Measurements from ENCODE around the gene UBE2Q1.

Gene UBE2Q1

DNA sequence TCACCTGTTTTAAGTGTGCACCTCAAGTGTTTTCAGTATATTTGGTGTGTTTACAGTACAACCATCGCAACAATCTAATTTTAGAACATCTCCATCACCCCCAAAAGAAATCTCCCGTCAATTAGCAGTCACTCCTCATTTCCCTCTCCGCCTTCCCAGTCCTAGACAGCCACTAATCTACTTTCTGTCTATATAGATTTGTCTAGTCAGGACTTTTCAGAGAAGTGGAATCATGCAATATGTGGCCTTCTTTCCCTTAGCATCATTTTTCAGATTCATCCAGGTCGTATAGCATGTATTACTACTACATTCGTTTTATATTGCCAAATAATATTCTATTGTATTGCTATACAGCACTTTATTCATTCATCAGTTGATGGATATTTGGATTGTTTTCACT is 54.6 kb downstream of the UBE2Q1 start:
- Histone ChIP-seq H2AFZ (ENCODE audit: low read depth, low read length) (no peak overlapping the region), H4K20me1 (ENCODE audit: insufficient read depth, low read length) (no peaks in the 10 kb centered on the region), H3K27me3 (ENCODE audit: insufficient read depth, low read length, poor library complexity) (peaks cover 9% of the 10 kb centered on the region), H3K4me3 (ENCODE audit: low read depth in 1 of 2, low read length in 2 of 2) (no peak overlapping the region), H3K27ac (ENCODE audit: low read length) (no peak overlapping the region), H3K4me2 (ENCODE audit: insufficient read depth, low read length) (no peak overlapping the region), H3K9me3 (ENCODE audit: insufficient read depth, low read length, severe bottlenecking) (no peaks in the 10 kb centered on the region), H3K4me1 (ENCODE audit: insufficient read depth, low read length) (no peaks in the 10 kb centered on the region), H3K79me2 (ENCODE audit: insufficient read depth, low read length) (no peaks in the 10 kb centered on the region), H3K36me3 (ENCODE audit: insufficient read depth, low read length) (no peaks in the 10 kb centered on the region), H3K9ac (ENCODE audit: low read depth, low read length) (no peak overlapping the region)
- DNase-seq (no peak), ATAC-seq (ENCODE audit: insufficient read depth, low read depth) (no peak)
- TF ChIP-seq, protein P1, sequence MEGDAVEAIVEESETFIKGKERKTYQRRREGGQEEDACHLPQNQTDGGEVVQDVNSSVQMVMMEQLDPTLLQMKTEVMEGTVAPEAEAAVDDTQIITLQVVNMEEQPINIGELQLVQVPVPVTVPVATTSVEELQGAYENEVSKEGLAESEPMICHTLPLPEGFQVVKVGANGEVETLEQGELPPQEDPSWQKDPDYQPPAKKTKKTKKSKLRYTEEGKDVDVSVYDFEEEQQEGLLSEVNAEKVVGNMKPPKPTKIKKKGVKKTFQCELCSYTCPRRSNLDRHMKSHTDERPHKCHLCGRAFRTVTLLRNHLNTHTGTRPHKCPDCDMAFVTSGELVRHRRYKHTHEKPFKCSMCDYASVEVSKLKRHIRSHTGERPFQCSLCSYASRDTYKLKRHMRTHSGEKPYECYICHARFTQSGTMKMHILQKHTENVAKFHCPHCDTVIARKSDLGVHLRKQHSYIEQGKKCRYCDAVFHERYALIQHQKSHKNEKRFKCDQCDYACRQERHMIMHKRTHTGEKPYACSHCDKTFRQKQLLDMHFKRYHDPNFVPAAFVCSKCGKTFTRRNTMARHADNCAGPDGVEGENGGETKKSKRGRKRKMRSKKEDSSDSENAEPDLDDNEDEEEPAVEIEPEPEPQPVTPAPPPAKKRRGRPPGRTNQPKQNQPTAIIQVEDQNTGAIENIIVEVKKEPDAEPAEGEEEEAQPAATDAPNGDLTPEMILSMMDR (IDR thresholded peaks at IDR 0.05; ENCODE audit: borderline replicate concordance, extremely low read depth, low read length, poor library complexity, severe bottlenecking): no peak
- no peak for TF ChIP-seq EZH2 (IDR thresholded peaks at IDR 0.05; ENCODE audit: borderline replicate concordance, low read depth, low read length, severe bottlenecking)

GRCh38 chr1:154502744-154503115 is 55.7 kb downstream of the UBE2Q1 start:
- no peak overlapping the region for H3K4me3 ChIP-seq (ENCODE audit: low read depth in 1 of 2, low read length in 2 of 2)
- H4K20me1 ChIP-seq (ENCODE audit: insufficient read depth, low read length): no peaks in the 10 kb centered on the region
- no peak overlapping the region for H3K4me2 ChIP-seq (ENCODE audit: insufficient read depth, low read length)
- no peak overlapping the region for H2AFZ ChIP-seq (ENCODE audit: low read depth, low read length)
- TF ChIP-seq, protein P1 (IDR thresholded peaks at IDR 0.05; ENCODE audit: borderline replicate concordance, extremely low read depth, low read length, poor library complexity, severe bottlenecking): no peak
- no peak for TF ChIP-seq EZH2 (IDR thresholded peaks at IDR 0.05; ENCODE audit: borderline replicate concordance, low read depth, low read length, severe bottlenecking)
- H3K27ac ChIP-seq (ENCODE audit: low read length): no peak overlapping the region
- ATAC-seq (ENCODE audit: insufficient read depth, low read depth) (no peak), DNase-seq (no peak)
- H3K79me2 ChIP-seq (ENCODE audit: insufficient read depth, low read length): no peaks in the 10 kb centered on the region
- H3K9me3 ChIP-seq (ENCODE audit: insufficient read depth, low read length, severe bottlenecking): no peaks in the 10 kb centered on the region
- no peaks in the 10 kb centered on the region for H3K36me3 ChIP-seq (ENCODE audit: insufficient read depth, low read length)
- H3K4me1 ChIP-seq (ENCODE audit: insufficient read depth, low read length): no peaks in the 10 kb centered on the region
- H3K9ac ChIP-seq (ENCODE audit: low read depth, low read length): no peak overlapping the region
- H3K27me3 ChIP-seq (ENCODE audit: insufficient read depth, low read length, poor library complexity): peaks cover 7% of the 10 kb centered on the region

DNA sequence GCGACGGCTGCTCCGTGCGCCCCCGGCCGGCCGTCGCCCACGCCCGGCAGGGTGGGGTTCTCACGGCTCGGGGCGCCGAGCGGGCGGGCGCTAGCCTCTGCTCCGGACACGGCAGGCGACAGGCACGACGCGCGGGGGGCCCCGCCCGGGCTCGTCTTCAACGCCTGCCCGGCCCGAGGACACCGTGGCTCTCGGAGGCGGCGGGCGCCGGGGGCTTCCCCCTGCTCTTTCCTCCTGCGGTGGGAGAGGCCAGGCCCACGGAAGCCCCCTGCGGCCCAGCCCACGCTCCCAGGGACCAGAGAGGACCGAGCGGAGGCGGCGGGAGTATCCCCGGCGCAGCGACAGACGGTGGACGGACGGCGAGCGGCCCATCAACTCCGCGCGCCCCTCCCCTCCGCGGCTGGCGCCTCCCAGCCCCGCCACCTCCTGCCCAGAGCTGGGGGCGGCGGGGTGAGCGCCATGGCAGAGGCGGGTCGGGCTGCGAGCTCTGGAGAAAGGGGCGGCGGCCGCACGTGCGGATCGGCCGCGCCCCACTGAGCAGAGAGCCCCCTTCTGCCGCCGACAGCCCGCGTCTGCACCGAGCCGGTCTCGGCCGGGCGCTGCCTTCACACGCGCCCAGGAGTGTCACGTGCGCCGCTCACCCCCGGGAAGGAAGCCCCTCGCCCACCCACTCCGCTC is 56.3 kb downstream of the UBE2Q1 start, which contains the start of the genes SHE and TDRD10:
SHE (minus strand) TSS at position 347 of the 678 bp plus-strand sequence. CDS start 386 bp downstream, outside the sequence.
TDRD10 (plus strand) TSS at position 154 of the 678 bp plus-strand sequence. CDS start 4,685 bp downstream, outside the sequence.
- Histone ChIP-seq H3K9me3 (ENCODE audit: insufficient read depth, low read length, severe bottlenecking) (no peaks in the 10 kb centered on the region), H3K27me3 (ENCODE audit: insufficient read depth, low read length, poor library complexity) (peaks cover 3% of the 10 kb centered on the region), H3K4me2 (ENCODE audit: insufficient read depth, low read length) (no peak within 1 kb of the TSS), H3K4me1 (ENCODE audit: insufficient read depth, low read length) (no peaks in the 10 kb centered on the region), H3K36me3 (ENCODE audit: insufficient read depth, low read length) (no peaks in the 10 kb centered on the region), H3K4me3 (ENCODE audit: low read depth in 1 of 2, low read length in 2 of 2) (no peak within 1 kb of the TSS), H2AFZ (ENCODE audit: low read depth, low read length) (no peak within 1 kb of the TSS), H3K9ac (ENCODE audit: low read depth, low read length) (no peak within 1 kb of the TSS), H4K20me1 (ENCODE audit: insufficient read depth, low read length) (no peaks in the 10 kb centered on the region), H3K27ac (ENCODE audit: low read length) (no peak within 1 kb of the TSS), H3K79me2 (ENCODE audit: insufficient read depth, low read length) (no peaks in the 10 kb centered on the region)
- no peak for TF ChIP-seq EZH2 (IDR thresholded peaks at IDR 0.05; ENCODE audit: borderline replicate concordance, low read depth, low read length, severe bottlenecking)
- TF ChIP-seq, protein P1 (IDR thresholded peaks at IDR 0.05; ENCODE audit: borderline replicate concordance, extremely low read depth, low read length, poor library complexity, severe bottlenecking): no peak
- no peak for DNase-seq
- no peak for ATAC-seq (ENCODE audit: insufficient read depth, low read depth)
